DMS79 treated with DMSO at 0.1 percent for 48 hours (cell line): ENCODE data around the gene NSF.
"Not testable (repeated sequence)": the region's sequence is repeated elsewhere in the genome, so short reads cannot be mapped to it uniquely, and the experiment has no call there.

Source experiments
- DNase-seq: peaks from one replicate; lab custom pipeline; 2025; lab: John Stamatoyannopoulos, UW

Gene NSF

GRCh38 chr17:46773676-46774075 lies 183.2 kb downstream of the NSF start:
- no peak for DNase-seq

GRCh38 chr17:46774108-46774737 lies 183.8 kb downstream of the NSF start:
- DNase-seq, result no peak

GRCh38 chr17:46776298-46777005 lies 186.0 kb downstream of the NSF start:
- no peak for DNase-seq

GRCh38 chr17:46777943-46778915 lies 187.8 kb downstream of the NSF start:
- no peak for DNase-seq

- DNase-seq, result no peak
These were observed 189.5 kb downstream of the NSF start for GRCh38 chr17:46780003-46780373.

GRCh38 chr17:46782250-46782953 lies 191.9 kb downstream of the NSF start:
- no peak for DNase-seq

- no peak for DNase-seq
These were observed 192.6 kb downstream of the NSF start for GRCh38 chr17:46783031-46783593.

GRCh38 chr17:46785696-46786095 lies 195.2 kb downstream of the NSF start:
- no peak for DNase-seq

- no peak for DNase-seq
These were observed 197.0 kb downstream of the NSF start for GRCh38 chr17:46787478-46787877.

- no peak for DNase-seq
These were observed 197.8 kb downstream of the NSF start for GRCh38 chr17:46788300-46788699.

GRCh38 chr17:46788796-46789195 lies 198.3 kb downstream of the NSF start:
- DNase-seq, result no peak

- DNase-seq, result no peak
These were observed 199.1 kb downstream of the NSF start for GRCh38 chr17:46789610-46790009.

- DNase-seq, result no peak
These were observed 199.7 kb downstream of the NSF start for GRCh38 chr17:46790216-46790615.

- DNase-seq, result no peak
These were observed 201.1 kb downstream of the NSF start for GRCh38 chr17:46791531-46791930.

- no peak for DNase-seq
These were observed 201.6 kb downstream of the NSF start for GRCh38 chr17:46792071-46792470.

- not testable (repeated sequence) for DNase-seq
These were observed 202.6 kb downstream of the NSF start for GRCh38 chr17:46793023-46793422.

- no peak for DNase-seq
These were observed 203.1 kb downstream of the NSF start for GRCh38 chr17:46793541-46793940.

GRCh38 chr17:46794318-46794717 lies 203.8 kb downstream of the NSF start:
- no peak for DNase-seq

- DNase-seq, result no peak
These were observed 205.0 kb downstream of the NSF start for GRCh38 chr17:46795379-46795952.

- DNase-seq, result no peak
These were observed 205.6 kb downstream of the NSF start for GRCh38 chr17:46796084-46796483.

- no peak for DNase-seq
These were observed 206.1 kb downstream of the NSF start for GRCh38 chr17:46796524-46796923.
